Measurements from ENCODE around the gene TTC9B. TPM values are rescaled to one million over a fixed set of nuclear protein-coding genes. Genes with fewer than 3 reads are reported as not detected.

Gene TTC9B
- total and polyA plus RNA-seq, 2 of the 8 experiments (the other 6 are each of a cell fraction or from before 2014, with no cell fraction given), result 0.26 TPM; not detected in 1

- H2BK120ac ChIP-seq (replicated peaks; ENCODE audit: low read depth, low read length), result no peak overlapping the region
- H3K79me2 ChIP-seq (ENCODE audit: control insufficient read depth in 1 of 2, insufficient read depth in 2 of 2, low read length in 2 of 2), result peaks cover 0 to 6% of the 10 kb centered on the region in 2 experiments; a peak in 1 of 4 replicates
- H3K79me1 ChIP-seq (ENCODE audit: low read depth, low read length), result no peaks in the 10 kb centered on the region; the same call in 1 of the 2 replicates
- H3K56ac ChIP-seq (replicated peaks; ENCODE audit: insufficient read length, low read depth, low read length), result no peak overlapping the region
- H4K20me1 ChIP-seq (replicated peaks in 1 of 2; ENCODE audit: control insufficient read depth in 1 of 2, insufficient read depth in 2 of 2, low read length in 2 of 2), result peaks cover 0 to 8% of the 10 kb centered on the region in 2 experiments
- H4K5ac ChIP-seq (ENCODE audit: insufficient read length, low read depth, low read length), result no peak overlapping the region
- no peaks in the 10 kb centered on the region for H3K9me3 ChIP-seq (ENCODE audit: insufficient read depth in 2 of 2, low read depth in 1 of 2, low read length in 1 of 2)
- H4K8ac ChIP-seq (ENCODE audit: extremely low read depth, insufficient read depth, low read length), result no peak overlapping the region
- ChIA-PET POLR2A (ENCODE audit: partially characterized antibody) (interaction anchor here (1.1 to 1.8 kb wide), 4 partner anchors 16 to 31 kb away, joined by 3 to 8 read pairs (median 5); no protein-coding TSS in a partner anchor), CTCF (ENCODE audit: partially characterized antibody) (interaction anchor here (0.9 to 2.1 kb wide), 7 partner anchors 9 to 86 kb away, joined by 3 to 6 read pairs (median 5); partner anchors contain the start of gene TTC9B)
- no peak overlapping the region for H2BK15ac ChIP-seq (ENCODE audit: low read length)
- 0 out of 2 replicates have a peak overlapping the region, but pooled peaks have one; percentile 13 for H2BK5ac ChIP-seq (ENCODE audit: low read depth, low read length)
- H3K14ac ChIP-seq (ENCODE audit: insufficient read length), result no peak overlapping the region
- TF ChIP-seq GTF2F1 (IDR thresholded peaks at IDR 0.05; ENCODE audit: borderline replicate concordance, low read depth, low read length) (no peak), JUN (IDR thresholded peaks at IDR 0.05; ENCODE audit: low read depth, low read length) (no peak), CTCF (IDR thresholded peaks at IDR 0.05; ENCODE audit: control extremely low read depth in 1 of 3, insufficient read depth in 1 of 3, low read depth in 1 of 3, low read length in 3 of 3) (peak in 1 of 3 experiments; percentile 15; a peak in 1 of 4 replicates), RAD21 (IDR thresholded peaks at IDR 0.05 in 1 of 2, conservative IDR thresholded peaks at IDR 0.05 in 1 of 2; ENCODE audit: low read depth in 2 of 2, low read length in 2 of 2) (peak in 1 of 2 experiments; percentile 9; a peak in 1 of 4 replicates)
- H4K91ac ChIP-seq (replicated peaks; ENCODE audit: insufficient read length, low read length), result no peak overlapping the region
- H3K4me1 ChIP-seq (replicated peaks in 1 of 4; ENCODE audit: control insufficient read depth in 3 of 4, insufficient read depth in 4 of 4, low read length in 3 of 4), result peaks cover 0 to 6% (median 4%) of the 10 kb centered on the region in 4 experiments; a peak in 6 of 7 replicates
- H2BK12ac ChIP-seq (ENCODE audit: low read depth, low read length), result peak overlapping the region; percentile 56; the same call in 1 of the 2 replicates
- H2AFZ ChIP-seq (ENCODE audit: low read length), result no peak overlapping the region
- 0 out of 8 replicates have a peak overlapping the region, but pooled peaks of 1 of the 4 experiments have one; percentile 27 for H3K4me3 ChIP-seq (ENCODE audit: extremely low read depth in 1 of 4, insufficient read depth in 2 of 4, low read depth in 3 of 4, low read length in 4 of 4)
- H3K27me3 ChIP-seq (replicated peaks in 1 of 4; ENCODE audit: control insufficient read depth in 3 of 4, extremely low read depth in 1 of 4, insufficient read depth in 3 of 4, low read length in 3 of 4), result no peaks in the 10 kb centered on the region
- no peak overlapping the region for H3K4ac ChIP-seq (replicated peaks; ENCODE audit: insufficient read length, low read depth, low read length)
- FAIRE-seq (peak; percentile 32), DNase-seq (ENCODE audit: low read depth in 1 of 2, low spot score in 2 of 2) (no peak)
- H3K4me2 ChIP-seq (ENCODE audit: insufficient read depth in 1 of 2, low read depth in 2 of 2, low read length in 2 of 2), result no peak overlapping the region; a peak in 1 of 4 replicates
- peaks cover 7 to 27% (median 11%) of the 10 kb centered on the region in 4 experiments; a peak in 5 of 8 replicates for H3K36me3 ChIP-seq (ENCODE audit: control insufficient read depth in 2 of 4, insufficient read depth in 4 of 4, low read length in 3 of 4)
- H3K23me2 ChIP-seq (ENCODE audit: low read depth, low read length), result no peaks in the 10 kb centered on the region
- H3K27ac ChIP-seq (ENCODE audit: low read depth, low read length), result peak overlapping the region; percentile 6; the same call in 1 of the 2 replicates
- H3K18ac ChIP-seq (ENCODE audit: extremely low read depth, low read length), result 0 out of 2 replicates have a peak overlapping the region, but pooled peaks have one; percentile 10
- no peak overlapping the region for H2AK5ac ChIP-seq (ENCODE audit: low read depth, low read length)
- H3K9ac ChIP-seq (replicated peaks in 1 of 4; ENCODE audit: extremely low read depth in 1 of 4, low read depth in 3 of 4, low read length in 3 of 4), result no peak overlapping the region; a peak in 3 of 7 replicates
- 76% methylated on average over 4 of the region's 4 CpGs; no CpG with 5 or more reads in 1 of the 2 experiments for WGBS, 2 experiments (ENCODE audit: extremely low coverage in 1 of 2, insufficient coverage in 1 of 2, insufficient read length in 1 of 2, insufficient replicate concordance in 2 of 2, low coverage in 1 of 2, low lambda C conversion rate in 2 of 2, missing lambda C conversion rate in 1 of 2)
- H2BK20ac ChIP-seq (ENCODE audit: low read length), result no peak overlapping the region
- no peak overlapping the region for H3K23ac ChIP-seq (ENCODE audit: insufficient read length)
Observed at GRCh38 chr19:40251991-40252390, 33.8 kb upstream of the TTC9B start.

Data from H1 (cell line).